Amygdala (tissue), 56 donors: ENCODE data around the gene NOD1.
A peak's percentile ranks its signal among the peaks of the same experiment; 100 is the strongest.
"Not testable (repeated sequence)": the region's sequence is repeated elsewhere in the genome, so short reads cannot be mapped to it uniquely, and the experiment has no call there.

ENCODE experiments used
- DNase-seq, 56 donors: peaks; one replicate each; lab custom pipeline; 2025; lab: John Stamatoyannopoulos, UW

NOD1 gene

GRCh38 chr7:30478349-30479201 lies at the start of gene NOD1:
TSS of gene NOD1 (minus strand) at chr7:30478784. CDS start at chr7:30456921, 21,863 bp downstream.
- DNase-seq = peak in 42 of 56 donors; percentile 16 to 80 (median 54)

DNA sequence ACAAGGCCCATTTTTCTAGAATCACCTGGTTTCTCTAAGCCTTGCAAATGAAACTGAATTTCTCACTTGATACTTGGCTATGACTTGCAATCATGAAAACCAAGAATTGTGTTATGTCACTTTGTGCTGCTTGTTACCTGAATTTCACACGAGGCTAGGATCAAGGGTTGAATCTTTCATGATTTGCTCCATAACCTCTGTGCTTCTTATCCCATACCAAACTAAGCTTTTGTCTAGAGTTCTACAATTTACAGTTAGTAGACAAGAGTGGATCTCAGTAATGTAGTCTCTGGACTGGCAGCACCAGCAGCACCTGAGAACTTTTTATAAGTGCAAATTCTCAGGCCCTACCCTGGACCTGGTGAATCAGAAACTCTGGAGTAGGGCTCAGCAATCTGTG lies 48.7 kb upstream of the NOD1 start:
- not testable (repeated sequence) for DNase-seq

GRCh38 chr7:30526163-30526562 lies 47.6 kb upstream of the NOD1 start:
- DNase-seq = no peak

DNA sequence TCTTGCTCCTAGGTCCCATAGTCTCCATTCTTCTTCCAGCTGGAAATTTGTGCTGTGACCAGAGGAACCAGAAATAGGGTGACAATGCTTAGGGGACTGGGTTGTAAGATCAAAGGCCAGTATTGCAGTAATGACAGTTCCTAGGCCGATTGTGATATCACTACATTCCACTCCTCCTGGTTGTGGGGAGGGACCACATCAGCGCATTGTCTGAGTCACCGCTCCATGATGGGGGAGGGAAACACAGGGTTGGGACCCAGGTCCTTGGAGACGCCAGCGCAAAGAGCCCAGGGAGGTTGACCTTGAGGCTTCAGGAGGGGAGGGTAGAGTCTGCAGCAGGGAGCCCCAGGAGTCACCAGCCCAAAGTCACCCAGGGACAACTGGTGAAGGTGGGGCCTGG lies 46.8 kb upstream of the NOD1 start:
- DNase-seq = no peak

GRCh38 chr7:30524545-30524944 lies 46.0 kb upstream of the NOD1 start:
- no peak for DNase-seq

- DNase-seq = no peak
These were observed 44.9 kb upstream of the NOD1 start for GRCh38 chr7:30523466-30523865.

- DNase-seq = no peak
These were observed 43.6 kb upstream of the NOD1 start for GRCh38 chr7:30522159-30522558.

DNA sequence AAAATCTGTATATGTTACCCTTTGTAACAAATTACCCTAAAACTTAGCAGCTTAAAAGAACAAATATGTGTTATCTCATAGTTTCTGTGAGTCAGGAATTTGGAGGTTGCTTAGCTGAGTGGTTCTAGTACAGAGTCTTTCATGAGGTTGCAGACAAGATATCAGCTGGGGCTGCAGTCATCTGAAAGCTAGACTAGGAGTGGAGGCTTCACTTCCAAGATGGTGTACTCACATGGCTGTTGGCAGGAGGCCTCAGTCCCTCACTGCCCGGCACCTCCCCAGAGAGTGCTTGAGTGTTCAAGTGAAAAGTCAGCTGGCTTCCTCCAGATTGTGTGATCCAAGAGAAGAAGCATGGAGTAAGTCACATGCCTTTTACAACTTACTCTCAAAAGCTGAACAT lies 42.9 kb upstream of the NOD1 start:
- DNase-seq = no peak

- no peak for DNase-seq
These were observed 40.5 kb upstream of the NOD1 start for GRCh38 chr7:30519122-30519521.

DNA sequence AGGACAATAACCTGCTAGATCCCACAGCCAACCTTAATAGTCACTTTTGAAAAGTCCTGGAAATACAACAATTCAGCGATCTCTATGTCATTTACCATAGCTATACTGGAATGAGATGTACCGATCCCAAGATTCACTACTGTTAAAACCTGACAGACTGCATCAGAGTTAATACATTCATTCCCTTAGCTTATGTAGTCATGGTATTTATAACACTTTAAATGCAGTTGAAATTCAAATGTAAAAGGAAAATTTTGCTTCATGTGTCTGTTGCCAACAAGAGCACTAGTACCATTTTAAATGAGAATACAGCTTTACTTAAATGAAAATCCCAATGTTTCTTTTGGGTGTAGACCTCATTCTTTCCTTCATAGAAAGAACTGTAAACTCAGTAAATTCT lies 37.2 kb upstream of the NOD1 start:
- DNase-seq = no peak

- DNase-seq = no peak
These were observed 36.2 kb upstream of the NOD1 start for GRCh38 chr7:30514776-30515175.

DNA sequence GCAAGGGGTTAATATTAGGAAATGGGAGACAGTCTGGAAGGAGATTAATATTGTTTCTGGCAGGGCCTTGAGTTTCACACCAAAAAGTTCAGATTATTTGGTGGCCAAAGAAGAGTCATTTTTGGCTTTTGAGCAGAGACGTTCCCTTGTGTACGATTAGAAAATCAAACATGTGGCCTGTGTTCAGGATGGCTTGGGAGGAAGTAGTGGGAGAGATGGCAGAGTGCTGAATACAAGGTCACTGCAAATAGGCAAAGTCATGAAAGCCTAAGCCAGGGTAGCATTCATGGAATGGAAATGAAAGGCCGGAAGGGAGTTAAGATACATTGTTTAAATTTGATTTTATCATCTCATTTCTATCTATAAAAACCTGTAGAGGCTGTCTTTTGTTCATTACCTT lies 35.6 kb upstream of the NOD1 start:
- DNase-seq = no peak

DNA sequence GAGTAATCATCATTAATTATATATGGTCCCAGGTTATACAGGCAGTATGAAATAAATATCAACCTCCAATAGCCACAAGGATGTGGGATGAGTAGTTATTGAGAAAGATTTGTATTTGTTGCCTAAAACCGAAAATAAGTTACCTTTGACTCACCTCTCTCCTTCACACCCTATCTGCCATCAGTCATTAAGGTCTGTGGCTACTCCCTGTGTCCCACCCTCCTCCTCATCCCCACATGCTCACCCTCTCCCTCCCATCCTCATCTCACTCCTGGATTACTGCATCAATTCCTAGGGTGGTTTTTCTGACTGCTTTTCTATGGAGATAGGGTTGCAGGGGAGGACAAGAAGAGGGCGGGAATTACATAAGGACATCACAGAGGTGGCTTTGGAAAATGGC lies 35.2 kb upstream of the NOD1 start:
- DNase-seq = no peak

GRCh38 chr7:30511973-30512662 lies 33.5 kb upstream of the NOD1 start:
- no peak for DNase-seq

DNA sequence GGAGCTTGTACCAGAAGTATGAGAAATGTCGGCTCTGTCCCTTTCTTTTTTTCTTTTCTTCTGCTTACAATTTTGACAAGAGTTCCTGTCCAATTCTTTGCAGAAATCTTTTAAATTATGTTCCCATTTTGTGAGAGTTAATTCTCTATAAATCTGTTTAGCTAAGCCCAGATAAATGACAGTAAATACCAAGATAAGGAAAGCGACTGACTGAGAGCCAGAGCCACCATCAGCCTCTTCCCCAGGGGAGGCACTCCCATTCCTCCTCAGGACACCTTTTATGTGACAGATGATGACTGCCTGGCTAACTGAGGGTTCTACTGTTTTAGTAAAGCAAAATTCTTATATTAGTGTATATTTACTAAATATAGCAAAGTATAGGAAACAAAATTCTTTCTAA lies 32.9 kb upstream of the NOD1 start:
- no peak for DNase-seq

- DNase-seq = peak in 3 of 56 donors; percentile 3 to 18 (median 9)
These were observed 31.8 kb upstream of the NOD1 start for GRCh38 chr7:30510124-30511075.

DNA sequence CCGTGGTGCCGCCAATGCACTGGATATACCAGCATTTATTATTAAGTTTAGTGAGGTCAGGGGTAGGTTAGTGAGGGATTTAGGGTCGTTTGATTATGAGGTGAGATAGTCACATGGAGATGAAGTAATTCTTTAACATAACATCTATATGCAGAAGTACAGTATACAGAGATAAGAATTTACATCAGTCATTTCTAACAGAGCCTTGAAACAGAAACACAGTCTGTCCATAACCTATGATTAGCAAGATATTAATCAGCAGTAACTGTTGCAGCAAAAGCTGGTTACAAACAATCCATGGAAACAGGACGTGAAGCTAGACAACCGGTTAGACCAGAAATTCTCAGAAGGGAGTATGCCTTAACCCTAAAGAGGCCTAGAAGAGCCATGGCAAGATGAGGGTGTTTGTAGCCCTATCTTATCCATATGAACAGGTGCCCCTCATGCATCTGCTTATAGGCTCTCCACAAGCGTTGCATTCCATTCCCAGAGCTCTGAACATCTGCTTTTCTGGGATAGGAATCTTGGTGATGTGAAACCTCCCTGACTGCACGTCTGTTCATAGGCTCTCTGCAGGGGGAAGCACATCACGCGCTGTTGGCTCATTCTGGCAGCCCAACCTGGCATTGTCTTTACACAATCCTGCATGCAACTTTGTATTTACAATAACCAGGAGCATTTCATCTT lies 30.7 kb upstream of the NOD1 start:
- not testable (repeated sequence) for DNase-seq

DNA sequence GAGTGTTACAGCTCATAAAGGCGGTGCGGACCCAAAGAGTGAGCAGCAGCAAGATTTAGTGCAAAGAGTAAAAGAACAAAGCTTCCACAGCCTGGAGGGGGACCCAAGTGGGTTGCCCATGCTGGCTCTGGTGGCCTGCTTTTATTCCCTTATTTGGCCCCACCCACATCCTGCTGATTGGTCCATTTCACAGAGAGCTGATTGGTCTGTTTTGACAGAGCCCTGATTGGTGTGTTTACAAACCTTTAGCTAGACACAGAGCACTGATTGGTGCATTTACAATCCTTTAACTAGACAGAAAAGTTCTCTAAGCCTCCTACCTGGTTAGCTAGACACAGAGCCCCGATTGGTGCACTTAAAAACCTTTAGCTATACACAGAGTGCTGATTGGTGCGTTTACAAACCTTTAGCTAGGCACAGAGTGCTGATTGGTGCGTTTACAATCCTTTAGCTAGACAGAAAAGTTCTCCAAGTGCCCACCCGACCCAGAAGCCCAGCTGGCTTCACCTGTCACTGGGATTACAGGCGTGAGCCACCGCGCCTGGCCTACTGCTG lies 28.8 kb upstream of the NOD1 start:
- DNase-seq = not testable (repeated sequence)

GRCh38 chr7:30505174-30505697 lies 26.7 kb upstream of the NOD1 start:
- DNase-seq = peak in 1 of 56 donors; percentile 65
